GM21390 (cell line): Measurements from ENCODE around the gene NSDHL.

ENCODE experiments used
- ATAC-seq: cut with Tn5 transposase; IDR thresholded peaks from one replicate; pipeline ENCODE4 v1.9.1; 2021; ENCODE audit not compliant: unreplicated experiment

The NSDHL gene

DNA sequence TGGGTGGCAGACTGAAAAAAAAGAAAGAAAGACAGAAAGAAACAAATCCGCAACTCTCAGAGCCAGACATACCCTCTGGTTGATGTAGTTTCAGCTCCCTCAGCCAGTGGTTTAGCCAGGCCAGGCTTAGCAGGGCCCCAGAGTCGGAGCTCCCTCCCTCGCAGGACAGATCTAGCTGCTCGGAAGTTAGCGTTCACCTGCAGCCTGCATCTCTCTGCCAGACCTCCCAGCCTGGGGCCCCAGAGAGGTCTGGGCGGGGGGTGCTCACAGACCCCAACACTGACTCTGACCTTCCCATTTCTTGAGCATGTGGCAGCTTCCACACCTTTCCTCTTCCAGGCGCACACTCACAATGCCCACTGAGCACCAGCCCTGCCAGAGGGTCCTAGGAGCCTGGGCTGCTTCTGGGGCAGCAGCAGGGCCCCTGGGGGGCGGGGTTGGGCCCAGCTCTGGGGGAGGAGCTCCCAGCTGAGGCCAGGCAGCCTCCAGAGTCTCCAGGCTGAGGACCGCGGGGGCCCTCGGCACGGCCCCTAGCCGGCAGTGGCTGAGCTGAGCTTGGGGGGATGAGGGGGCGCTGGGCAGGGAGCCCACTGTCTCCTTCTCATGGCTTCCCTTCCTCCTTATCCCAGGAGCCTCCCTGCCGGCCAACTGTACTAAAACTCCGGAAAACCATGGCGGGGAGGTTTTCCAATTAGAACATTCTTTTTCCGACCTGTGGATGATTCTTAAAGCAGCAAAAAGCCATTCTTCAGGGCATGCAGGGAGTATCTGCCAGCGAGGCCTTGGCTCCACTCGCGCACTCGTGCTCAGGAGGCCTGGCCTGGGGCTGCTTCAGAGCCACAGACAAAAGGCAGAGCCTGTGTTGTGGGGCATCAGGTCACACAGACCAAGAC lies 62.4 kb downstream of the NSDHL start:
- no peak for ATAC-seq

DNA sequence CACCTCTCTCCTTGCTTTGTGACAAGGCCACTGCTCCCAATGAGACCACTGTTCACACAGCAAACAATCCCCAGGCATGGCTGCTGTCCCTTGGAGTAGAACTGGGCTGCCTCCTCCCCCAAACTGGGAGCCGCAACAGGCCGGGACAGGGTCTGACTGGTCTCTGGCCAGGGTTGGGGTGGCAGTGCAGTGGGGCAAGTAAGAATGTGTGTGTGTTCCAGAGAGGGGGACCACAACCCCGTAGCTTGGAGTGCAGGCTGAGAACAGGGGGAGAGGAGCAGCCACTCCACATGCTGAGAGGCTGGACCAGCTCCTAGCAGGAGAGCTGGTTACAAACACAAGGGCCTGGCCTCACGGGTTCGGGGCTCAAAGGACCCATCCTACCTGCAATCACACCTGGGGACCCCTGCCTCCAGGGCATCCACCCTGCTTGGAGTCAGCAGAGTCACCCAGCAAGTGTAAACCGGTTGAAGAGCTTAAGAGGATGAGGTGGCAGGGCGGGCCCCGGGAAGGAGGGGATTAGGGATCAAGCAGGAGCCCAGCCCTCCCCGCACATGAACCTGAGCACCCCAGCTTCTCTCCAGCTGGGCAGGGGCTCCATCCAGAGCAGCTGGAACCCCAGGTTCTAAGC lies 63.2 kb downstream of the NSDHL start:
- ATAC-seq: no peak

DNA sequence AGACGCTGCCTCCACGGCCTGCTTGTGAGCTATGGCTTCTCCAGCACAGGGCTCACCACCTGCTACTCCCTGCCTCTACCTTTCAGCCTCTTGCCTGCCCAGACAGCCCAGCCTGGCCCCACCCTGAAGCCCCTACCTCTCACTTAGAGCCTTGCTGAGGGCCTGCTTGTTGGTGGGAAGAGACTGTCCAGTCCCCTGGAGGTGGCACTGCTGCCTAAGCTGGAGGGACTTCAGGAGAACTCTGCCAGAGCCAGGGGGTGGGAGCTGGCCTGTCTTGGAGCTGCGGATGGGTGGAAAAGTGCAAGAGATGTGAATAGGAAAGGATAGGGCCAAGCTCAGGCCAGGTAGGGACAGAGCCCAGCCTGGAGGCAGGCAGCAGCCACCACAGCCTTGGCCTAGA lies 64.3 kb downstream of the NSDHL start:
- no peak for ATAC-seq

DNA sequence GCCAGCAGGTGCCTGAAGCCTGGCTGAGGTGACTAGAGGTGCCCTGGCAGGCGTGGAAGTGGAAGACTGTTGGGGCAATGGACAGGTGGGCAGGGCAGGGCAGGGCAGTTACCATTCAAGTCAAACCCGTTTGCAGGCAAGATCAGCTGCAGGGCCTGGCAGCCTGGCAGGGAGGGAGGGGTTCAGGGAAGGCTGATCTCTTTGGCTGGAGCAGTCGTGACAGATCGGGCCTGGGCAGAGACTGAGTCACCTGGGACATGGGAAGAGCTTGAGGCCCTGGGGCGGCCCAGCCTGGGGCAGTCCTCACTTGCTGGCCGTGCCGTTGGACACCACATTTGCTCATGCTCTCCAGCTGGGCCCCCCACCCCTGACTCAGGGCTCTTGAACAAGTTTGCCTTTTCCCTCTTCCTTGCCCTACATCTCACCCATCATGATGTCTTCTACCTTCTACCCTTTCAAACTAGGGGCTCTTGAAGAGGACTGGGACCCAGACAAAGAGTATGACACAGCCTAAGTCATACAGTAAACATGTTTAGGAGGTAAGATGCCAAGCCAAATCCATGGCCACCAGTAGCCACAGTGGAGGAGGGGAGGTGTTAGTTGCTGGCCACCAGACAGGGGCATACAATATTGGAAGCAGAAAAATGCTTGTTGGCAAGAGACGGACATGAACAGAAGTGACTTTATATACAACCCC lies 65.0 kb downstream of the NSDHL start:
- ATAC-seq: no peak

DNA sequence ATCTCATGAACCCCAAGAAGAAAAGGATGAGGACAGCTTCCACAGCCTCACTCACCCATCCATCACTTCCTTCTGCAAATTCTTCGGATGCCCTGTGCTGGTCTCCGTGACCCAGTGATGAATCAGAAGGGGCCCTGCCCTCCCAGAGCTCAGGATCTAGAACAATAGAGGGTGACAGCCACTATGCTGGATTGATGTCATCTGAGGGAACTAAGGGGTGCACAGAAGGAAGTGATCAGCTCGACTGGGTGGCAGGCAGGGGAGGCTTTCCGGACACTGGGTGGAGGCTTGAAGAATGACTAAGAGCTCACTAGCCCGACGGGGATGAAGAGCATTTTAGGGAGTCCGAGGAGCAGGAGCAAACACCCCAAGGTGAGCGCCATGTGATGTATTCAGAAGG lies 65.6 kb downstream of the NSDHL start:
- ATAC-seq: no peak

DNA sequence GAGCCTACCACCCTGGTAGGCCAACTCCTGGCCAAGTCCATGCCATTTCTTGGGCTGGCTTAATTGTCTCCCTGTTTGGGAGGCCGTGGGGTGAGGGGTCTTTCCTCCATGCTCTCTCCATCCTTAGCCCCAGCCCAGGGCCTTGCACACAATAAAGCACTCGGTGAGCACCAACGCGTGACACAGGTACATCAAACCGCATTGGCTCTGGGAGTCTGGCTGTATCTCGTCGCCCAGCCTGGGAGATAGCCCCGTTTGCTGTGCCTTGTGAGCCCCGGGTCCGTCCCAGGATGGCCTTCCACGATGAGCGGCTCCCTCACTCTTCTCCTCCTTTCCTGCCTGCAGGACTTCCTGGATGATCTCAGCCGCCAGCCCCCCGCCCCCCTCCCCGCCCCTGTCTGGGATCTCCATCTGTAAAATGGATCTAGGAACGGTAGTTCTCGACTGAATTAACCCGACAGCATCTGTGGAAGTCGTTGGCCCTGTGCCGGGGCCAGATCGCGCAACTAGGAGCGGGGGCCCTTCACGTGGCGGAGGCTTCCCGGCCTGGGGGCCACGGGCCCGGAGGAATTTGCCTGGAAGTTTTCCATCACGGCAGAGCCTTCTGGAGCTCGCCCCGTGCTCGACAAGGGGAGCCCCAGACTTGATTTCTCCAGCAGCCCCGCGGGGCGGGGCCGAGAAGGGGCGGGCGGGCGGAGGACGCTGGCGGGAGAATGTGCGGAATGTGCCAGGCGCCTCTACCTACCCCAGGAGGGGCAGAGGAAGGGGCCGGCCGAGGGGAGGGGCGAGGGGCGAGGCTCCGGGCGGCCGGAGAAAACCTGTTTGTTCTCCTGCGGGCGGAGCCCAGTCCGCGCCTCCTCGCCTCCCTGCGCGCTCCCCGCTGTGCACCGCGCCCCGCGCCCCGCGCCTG lies 66.6 kb downstream of the NSDHL start, which contains the start of gene ZNF185:
TSS of gene ZNF185 (plus strand) at position 846 of the 910 bp plus-strand sequence. CDS start 16,423 bp downstream, outside the sequence.
- no peak for ATAC-seq

DNA sequence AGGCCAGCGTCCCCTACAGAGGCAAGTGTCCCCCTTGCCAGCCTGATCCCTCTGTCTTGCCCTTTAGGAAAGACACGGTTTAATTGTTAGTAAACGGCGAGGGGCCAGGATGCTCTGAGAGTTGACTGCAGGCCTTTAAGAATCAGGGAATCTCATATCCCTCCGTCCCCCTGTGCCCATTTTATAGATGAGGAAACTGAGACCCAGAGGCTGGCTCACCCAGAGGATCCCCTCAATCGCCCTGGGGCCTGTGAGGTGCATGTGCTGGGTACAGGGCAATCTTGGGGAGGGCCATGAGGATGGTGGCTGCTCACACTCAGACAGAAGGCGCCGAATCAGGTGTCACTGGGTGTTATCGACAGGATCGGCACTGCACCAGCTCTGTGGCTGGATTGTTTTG lies 67.6 kb downstream of the NSDHL start:
- ATAC-seq: no peak

DNA sequence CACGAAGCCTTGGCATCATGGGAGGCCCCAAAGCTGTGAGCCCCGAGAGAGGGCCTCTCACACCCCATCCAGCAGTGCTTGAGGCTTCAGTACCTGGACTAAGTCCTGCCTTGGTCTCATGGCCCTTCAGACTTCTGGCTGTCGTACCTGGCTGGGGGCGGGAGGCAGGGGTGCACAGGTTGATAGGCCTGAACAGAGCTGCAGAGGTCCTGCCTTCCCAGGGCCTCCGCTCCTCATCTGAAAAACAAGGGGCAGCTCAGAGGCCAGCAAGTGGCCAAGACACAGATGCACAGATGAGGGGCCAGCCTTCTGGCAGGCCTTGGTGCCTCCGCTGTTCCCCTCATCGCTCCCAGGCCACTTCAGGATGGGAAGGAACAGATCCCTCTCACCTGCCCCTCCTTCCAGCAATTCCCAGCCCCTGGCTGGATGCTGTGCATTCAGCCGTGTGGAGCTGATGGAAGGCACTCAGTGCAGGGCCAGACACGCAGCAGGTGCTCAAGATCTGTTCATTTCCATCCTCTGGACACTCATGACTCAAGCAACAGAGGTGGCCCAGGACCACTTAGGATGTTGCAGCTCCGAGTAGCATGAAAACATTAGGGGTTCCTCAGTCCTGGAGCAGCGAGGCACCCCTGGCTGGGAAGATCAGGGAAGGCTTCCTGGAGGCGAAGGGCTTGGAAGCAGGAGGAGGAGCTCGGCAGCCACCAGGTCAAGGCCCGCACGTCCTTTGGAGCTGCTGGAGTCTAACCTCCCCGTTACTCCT lies 68.4 kb downstream of the NSDHL start:
- no peak for ATAC-seq

DNA sequence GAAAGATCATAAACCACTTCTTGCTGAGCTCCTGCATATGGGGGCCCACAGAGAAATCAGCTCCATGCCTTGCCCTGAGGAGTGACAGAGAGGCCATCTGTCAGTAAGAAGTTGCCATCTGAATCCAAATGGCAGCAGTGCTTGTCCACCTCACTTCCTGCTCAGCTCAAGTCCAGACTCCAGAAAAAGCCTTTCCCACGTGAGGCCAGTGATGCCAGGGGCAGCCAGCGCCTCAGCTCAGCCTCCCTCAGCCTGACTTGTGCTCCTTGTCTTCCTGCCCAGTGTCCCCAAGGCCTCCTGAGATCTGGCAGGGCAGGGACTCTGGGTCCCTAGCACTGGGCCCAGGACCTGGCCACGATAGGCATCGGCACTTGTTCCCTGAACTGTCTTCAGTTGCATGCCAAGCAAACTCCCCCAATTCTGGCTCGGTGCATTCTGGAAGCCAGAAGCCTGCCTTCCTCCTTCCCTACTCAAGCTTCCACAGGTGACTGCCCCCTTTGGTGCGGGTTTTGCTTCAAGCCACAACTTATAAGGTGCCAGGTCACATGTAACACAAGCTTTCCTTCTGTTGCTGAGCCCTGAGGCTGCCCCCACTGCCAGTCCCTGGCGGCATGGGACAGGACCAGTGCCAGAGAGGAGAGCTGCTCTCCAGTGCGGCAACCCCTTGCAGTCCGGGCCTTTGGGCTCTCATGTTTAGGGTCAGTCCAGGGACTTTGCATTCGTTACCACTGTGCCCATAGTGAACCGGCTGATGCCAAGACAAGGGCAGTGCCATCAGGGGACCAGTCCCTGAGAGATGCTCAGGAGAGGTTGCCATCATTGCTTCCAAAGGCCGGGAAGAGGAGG lies 69.2 kb downstream of the NSDHL start:
- ATAC-seq: no peak

DNA sequence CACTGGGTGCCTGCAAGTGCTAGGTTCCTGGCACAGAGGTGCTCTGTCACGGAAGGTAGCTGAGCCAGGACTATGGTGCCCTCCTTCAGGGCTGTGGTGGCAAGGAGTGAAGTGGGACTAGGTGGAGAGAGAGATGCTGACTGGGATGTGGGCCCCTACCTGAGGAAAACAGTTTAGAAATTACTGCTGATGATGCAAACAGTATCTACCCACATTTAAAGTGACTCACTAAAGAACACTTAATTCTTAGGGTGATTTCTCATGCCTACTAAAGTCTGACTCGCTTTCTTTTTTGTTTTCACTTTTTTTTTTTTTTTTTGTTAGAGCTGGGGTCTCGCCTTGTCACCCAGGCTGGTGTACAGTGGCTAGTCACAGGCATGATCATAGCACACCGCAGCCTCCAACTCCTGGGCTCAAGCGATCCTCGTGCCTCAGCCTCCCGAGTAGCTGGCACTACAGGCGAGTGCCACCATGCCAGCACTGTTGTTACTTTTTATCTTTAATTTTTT lies 70.1 kb downstream of the NSDHL start:
- no peak for ATAC-seq

DNA sequence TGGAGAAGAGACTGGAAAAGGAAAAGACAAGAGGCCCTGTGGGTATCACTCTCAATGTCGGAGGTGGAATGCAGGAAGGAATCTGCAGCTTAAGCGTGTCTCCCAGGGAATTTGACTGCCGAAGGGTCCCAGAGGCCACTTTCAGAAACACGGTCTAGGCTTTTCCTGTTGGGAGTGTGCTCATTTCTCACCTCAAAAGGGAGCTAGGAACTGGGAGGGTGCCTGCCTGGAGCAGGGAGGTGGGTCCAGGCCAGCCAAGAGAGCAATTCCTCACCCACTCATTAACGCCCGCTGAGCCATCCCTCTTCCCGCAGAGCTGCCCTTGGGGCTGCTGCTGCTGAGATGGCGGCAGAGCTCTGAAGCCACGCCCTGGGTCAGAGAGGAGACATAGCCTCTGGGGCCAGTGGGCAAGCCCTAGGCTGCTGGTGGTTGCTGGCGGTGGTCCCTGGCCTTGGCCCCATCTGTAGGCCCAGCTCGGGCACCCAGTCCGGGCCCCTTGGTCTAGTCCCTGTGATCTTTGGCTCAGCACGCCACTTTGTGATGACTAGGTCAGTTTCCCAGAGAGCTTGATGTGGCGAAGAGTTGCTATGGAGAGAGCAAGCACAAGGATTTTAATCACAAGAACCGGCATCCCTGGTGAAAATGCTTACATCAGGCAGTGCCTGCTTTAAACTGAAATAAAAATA lies 71.1 kb downstream of the NSDHL start:
- ATAC-seq: no peak

DNA sequence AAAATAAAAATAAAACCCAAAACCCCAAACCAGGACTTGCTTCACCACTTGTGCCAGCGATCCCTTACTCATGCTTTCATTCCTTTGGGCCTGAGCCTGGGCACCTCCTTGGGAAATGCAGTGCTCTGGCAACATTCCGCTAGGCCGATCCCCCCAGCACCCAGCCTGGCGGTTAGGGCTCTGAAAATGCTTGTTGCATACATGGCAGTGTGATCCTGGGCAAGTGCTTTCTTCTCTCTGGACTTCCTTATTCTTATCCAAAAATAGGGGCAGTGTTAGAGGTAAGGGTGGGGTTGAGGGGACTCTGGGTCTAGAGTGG lies 71.6 kb downstream of the NSDHL start:
- ATAC-seq: no peak

DNA sequence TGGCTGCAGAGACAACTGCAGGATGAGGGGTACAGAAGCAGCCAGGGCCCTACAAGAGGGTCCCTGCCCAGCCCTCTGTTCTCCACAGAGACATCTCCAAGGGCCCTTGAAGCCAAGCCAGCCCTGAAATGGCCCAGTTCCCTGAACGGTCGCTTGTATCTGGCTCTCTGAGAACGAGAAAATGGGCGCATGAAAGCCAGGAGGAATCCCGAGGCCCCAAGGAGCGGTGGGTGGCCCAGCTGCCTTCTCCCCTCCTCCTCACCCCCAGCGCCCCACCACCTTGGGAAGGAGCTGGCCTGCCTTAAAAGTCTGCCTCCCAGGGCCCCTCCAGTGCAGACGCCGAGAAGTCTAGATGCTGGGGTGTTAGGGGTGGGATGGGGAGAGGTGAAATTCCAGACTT lies 72.7 kb downstream of the NSDHL start:
- no peak for ATAC-seq

DNA sequence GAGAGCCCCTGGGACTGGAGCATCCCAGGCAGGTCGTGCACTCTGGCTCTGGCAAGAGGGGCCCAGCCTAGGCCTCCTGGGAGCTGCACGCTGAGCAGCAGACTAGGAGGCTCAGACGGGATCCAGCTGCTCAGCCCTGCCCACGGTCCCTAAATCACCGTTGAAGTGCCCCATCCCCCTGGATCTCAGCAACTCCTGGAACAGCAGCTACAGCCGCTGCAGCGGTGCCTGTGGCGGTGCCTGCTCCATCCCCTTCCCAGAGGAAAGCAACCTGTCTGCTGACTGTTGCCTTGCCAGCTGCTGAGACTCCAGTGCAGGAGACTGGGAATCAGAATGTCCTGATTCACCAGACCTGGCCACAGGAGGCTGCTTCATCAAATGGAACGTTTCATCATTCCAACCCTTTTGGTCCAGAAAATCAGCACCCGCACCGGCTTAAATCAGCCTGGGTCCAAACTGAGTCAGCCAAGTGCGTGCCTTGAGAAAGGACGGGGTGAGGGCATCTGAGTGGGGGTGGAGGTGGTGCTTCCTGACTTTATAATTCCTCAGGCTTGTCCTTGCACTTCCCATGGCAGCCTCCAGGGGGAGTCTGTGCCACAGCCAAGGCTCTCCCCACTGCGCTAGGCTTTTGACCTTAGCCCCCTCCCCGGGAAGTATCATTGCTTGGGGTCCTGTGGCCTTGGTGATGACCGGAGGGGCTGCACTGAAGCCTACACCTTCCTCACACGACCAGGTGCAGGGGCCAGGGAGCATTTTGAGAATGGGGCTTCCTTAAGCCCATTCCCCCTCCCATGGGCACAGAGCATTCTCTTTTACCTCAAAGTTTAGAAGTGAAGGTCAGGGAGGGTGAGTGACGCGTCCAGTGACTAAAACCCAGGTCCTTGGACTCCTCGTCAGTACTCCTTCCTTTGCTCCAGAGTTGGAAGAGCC lies 73.6 kb downstream of the NSDHL start:
- no peak for ATAC-seq

DNA sequence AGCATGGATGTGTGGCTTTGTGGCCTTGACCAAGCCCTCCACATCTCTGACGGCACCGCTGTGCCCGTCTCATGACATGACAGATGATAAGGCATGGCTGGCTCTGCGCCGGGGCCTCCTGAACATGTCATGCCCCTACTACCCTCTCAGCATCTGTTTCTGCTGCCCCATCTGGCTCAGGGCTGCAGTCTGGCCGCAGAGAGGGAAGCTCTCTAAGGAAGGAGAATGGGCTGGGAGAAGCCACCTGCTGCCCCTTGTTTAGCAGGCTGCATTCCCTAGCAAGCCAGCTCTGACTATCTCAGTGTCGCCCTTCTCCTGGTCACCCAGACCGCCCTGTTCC lies 74.2 kb downstream of the NSDHL start:
- ATAC-seq: no peak

DNA sequence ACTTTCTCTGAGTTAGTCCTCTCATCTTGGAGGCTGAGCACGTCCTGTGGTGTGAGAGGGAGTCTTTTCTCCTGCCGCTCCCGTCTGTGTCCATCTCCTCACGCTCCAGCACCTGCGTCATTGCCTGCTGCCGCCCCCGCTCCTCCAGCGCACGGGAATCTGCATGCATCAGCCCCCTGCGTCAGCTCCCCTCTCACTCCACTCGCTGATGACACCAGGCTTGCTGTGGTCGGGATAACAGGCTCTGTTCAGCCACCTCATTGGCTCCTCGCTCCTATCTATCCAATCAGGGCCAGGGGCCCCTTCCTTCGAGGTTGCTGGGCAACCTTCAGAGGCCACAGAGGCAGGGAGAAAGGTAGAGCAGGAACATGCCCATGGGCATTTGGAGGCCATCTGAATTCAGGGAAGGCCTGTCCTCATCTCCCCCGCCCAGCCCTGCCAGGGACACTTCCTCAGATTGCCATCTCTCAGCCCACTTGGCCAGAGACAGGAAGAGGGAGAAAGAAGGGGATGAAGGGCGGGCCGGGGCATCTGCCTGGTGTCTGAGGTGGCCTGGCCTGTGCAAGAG lies 76.3 kb downstream of the NSDHL start:
- no peak for ATAC-seq

DNA sequence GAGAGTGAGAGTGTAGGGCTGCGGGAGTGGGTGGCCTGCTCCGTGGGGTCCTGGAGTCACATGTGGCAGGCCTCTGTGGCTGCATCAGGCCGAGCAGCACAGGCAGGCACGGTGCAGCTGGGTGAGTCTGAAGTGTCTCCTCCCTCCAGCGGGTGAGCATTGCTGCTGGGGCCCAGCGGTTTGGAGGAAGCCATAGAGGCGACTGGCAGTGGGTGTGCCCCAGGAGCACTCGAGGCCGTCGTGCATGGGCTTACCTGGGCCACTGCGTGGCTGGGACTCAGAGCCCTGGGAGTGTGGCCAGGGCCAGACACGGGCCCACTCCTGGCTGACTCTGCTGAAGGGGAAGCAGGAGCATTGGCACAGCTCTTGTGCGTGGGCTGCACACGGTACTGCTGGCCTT lies 77.6 kb downstream of the NSDHL start:
- ATAC-seq: no peak
